Keratinocyte (primary cell): ENCODE results near the gene OGA. TPM values are rescaled to one million over a fixed set of nuclear protein-coding genes. Genes with fewer than 3 reads are reported as not detected.

ENCODE experiments used
- DNase-seq: peaks from one replicate; pipeline ENCODE4 v3.0.0-alpha.2; 2011; ENCODE audit warnings: low read depth, missing footprints, low spot score
- FAIRE-seq: peaks from 2 replicates; lab custom pipeline; 2011; peaks lifted over from hg19 to GRCh38; lab: Jason Lieb, UNC
- H2AFZ ChIP-seq: 2 replicates; pipeline ENCODE4 v1.6.0; 2012; ENCODE audit warnings: low read length, control low read depth, inconsistent platforms; ENCODE audit not compliant: control insufficient read depth
- H3K27ac ChIP-seq: 2 replicates; pipeline ENCODE4 v1.5.1; 2011; ENCODE audit warnings: low read length; ENCODE audit not compliant: control insufficient read depth, insufficient read depth
- H3K27me3 ChIP-seq: 3 replicates; pipeline ENCODE4 v1.6.0; 2011; ENCODE audit warnings: low read length; ENCODE audit not compliant: control insufficient read depth, insufficient read depth; ENCODE audit errors: extremely low read depth
- H3K36me3 ChIP-seq, 2 experiments: 2 replicates in 1 of 2; 3 replicates in 1 of 2; pipeline ENCODE4 v1.5.1; 2011; ENCODE audit warnings: low read length in 2 of 2, mild to moderate bottlenecking in 1 of 2; ENCODE audit not compliant: control insufficient read depth in 2 of 2, insufficient read depth in 2 of 2; ENCODE audit errors: extremely low read depth in 1 of 2
- H3K4me1 ChIP-seq: 3 replicates; pipeline ENCODE4 v1.5.1; 2011; ENCODE audit warnings: low read length; ENCODE audit not compliant: control insufficient read depth, insufficient read depth; ENCODE audit errors: extremely low read depth
- H3K4me2 ChIP-seq: 3 replicates; pipeline ENCODE4 v1.6.0; 2011; ENCODE audit warnings: low read depth, low read length; ENCODE audit not compliant: control insufficient read depth, insufficient read depth; ENCODE audit errors: extremely low read depth
- H3K4me3 ChIP-seq, 3 experiments: fragments of 200-600 bp in 1 of 3; sonication (generic) in 1 of 3; 2 replicates in 2 of 3; 3 replicates in 1 of 3; pipeline ENCODE4 v1.5.1; 2011 to 2016; ENCODE audit warnings: low read length in 3 of 3, mild to moderate bottlenecking in 3 of 3, control low read depth in 2 of 3, inconsistent platforms in 1 of 3, low read depth in 1 of 3, mixed read lengths in 1 of 3, mixed run types in 1 of 3, moderate library complexity in 1 of 3; ENCODE audit not compliant: control insufficient read depth in 2 of 3, insufficient read depth in 2 of 3; ENCODE audit errors: extremely low read depth in 1 of 3
- H3K79me2 ChIP-seq: 2 replicates; pipeline ENCODE4 v1.6.0; 2012; ENCODE audit warnings: low read length; ENCODE audit not compliant: control insufficient read depth, insufficient read depth
- H3K9ac ChIP-seq: 3 replicates; pipeline ENCODE4 v1.6.0; 2011; ENCODE audit warnings: low read length; ENCODE audit not compliant: control insufficient read depth, insufficient read depth; ENCODE audit errors: extremely low read depth
- H3K9me1 ChIP-seq: 3 replicates; pipeline ENCODE4 v1.6.0; 2011; ENCODE audit warnings: low read length; ENCODE audit not compliant: control insufficient read depth, insufficient read depth; ENCODE audit errors: extremely low read depth
- H3K9me3 ChIP-seq: 2 replicates; pipeline ENCODE4 v1.5.1; 2012; ENCODE audit warnings: low read depth, low read length; ENCODE audit not compliant: control insufficient read depth
- H4K20me1 ChIP-seq: 3 replicates; pipeline ENCODE4 v1.6.0; 2011; ENCODE audit warnings: low read length; ENCODE audit not compliant: control insufficient read depth, insufficient read depth; ENCODE audit errors: extremely low read depth
- EZH2 ChIP-seq: IDR thresholded peaks from one replicate; pipeline ENCODE4 v1.6.1; 2012; ENCODE audit warnings: inconsistent platforms, mild to moderate bottlenecking, low read length, moderate library complexity
- dilution Hi-C: fragments of 300-500 bp; cut with MboI; formaldehyde crosslinking; loops from one replicate; pipeline ENCODE4 v1.7.0; 2020; ENCODE audit warnings: low sequenced_read_pairs; ENCODE audit not compliant: extremely low pct_ligation_motif_present
- polyA plus RNA-seq, 5 experiments: library from polyadenylated mRNA; depleted of rRNA in 3 of 5; stranded (reverse) in 3 of 5; stranded (forward) in 1 of 5; unstranded in 1 of 5; fragments of >200 nt; gene quantifications; 1 replicate in 1 of 5; 2 replicates in 3 of 5; 3 replicates in 1 of 5; pipeline versions ENCODE4 v1.2.1 to v1.2.3, GENCODE V29; 2011 to 2012; ENCODE audit warnings: missing spikeins in 2 of 5, low read depth in 1 of 5, low replicate concordance in 1 of 5
- TF ChIP-seq, protein P1 (sequence below), 3 experiments: IDR thresholded peaks in 1 of 3; conservative IDR thresholded peaks in 1 of 3; optimal IDR thresholded peaks in 1 of 3; 2 replicates in 2 of 3; 3 replicates in 1 of 3; pipeline versions ENCODE3 to v1.5.1; 2011; ENCODE audit warnings: low read length in 3 of 3, mild to moderate bottlenecking in 3 of 3, moderate library complexity in 2 of 3, control low read depth in 1 of 3, inconsistent platforms in 1 of 3; ENCODE audit not compliant: insufficient read depth in 2 of 3; ENCODE audit errors: extremely low read depth in 1 of 3

The OGA gene
- polyA plus RNA-seq, 1 donor (not counting 4 experiments of a cell fraction or from before 2014, with no cell fraction given), result 104 TPM

DNA sequence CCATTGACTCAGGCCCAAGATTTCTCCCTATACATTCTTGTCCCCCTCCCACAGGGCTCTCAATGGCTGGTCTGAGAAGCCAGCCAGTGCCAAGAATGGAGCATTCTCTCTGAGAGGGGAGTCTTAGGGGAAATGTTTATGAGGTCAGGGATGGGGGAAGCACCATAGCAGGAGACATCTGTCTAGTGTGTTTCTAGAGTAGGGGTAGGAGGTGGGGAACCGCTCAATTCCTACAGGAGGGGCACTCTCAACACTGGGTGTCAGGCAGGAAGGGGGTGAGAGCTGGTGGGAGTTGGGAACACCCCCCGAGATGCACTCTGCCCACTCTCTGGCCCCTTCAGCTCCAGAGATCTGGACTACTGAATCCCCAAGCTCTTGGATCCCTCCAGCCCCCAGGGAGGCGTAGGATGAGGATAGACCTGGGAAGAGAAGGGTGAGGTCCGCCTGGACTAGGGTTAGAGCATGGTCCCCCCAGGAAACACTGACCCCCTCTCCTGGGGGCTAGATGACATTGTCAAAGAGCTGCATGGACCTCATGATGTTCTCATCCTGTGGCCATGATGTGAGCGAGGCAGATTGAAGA, 8.7 kb upstream of the OGA start:
- H3K79me2 ChIP-seq, result no peaks in the 10 kb centered on the region
- dilution Hi-C loops, result no loop called here
- no peak overlapping the region for H3K27ac ChIP-seq
- peaks cover 0 to 11% of the 10 kb centered on the region in 2 experiments for H3K36me3 ChIP-seq
- FAIRE-seq (no peak), DNase-seq (no peak)
- H3K27me3 ChIP-seq, result no peaks in the 10 kb centered on the region
- no peaks in the 10 kb centered on the region for H3K9me1 ChIP-seq
- H2AFZ ChIP-seq, result no peak overlapping the region
- H3K9ac ChIP-seq, result no peak overlapping the region
- no peaks in the 10 kb centered on the region for H3K9me3 ChIP-seq
- H3K4me2 ChIP-seq, result no peak overlapping the region
- peaks cover 20% of the 10 kb centered on the region for H3K4me1 ChIP-seq
- TF ChIP-seq, protein P1, sequence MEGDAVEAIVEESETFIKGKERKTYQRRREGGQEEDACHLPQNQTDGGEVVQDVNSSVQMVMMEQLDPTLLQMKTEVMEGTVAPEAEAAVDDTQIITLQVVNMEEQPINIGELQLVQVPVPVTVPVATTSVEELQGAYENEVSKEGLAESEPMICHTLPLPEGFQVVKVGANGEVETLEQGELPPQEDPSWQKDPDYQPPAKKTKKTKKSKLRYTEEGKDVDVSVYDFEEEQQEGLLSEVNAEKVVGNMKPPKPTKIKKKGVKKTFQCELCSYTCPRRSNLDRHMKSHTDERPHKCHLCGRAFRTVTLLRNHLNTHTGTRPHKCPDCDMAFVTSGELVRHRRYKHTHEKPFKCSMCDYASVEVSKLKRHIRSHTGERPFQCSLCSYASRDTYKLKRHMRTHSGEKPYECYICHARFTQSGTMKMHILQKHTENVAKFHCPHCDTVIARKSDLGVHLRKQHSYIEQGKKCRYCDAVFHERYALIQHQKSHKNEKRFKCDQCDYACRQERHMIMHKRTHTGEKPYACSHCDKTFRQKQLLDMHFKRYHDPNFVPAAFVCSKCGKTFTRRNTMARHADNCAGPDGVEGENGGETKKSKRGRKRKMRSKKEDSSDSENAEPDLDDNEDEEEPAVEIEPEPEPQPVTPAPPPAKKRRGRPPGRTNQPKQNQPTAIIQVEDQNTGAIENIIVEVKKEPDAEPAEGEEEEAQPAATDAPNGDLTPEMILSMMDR (optimal IDR thresholded peaks at IDR 0.05 in 1 of 3, IDR thresholded peaks at IDR 0.05 in 1 of 3, conservative IDR thresholded peaks at IDR 0.05 in 1 of 3; ENCODE audit: extremely low read depth in 1 of 3, insufficient read depth in 2 of 3, low read length in 3 of 3), result no peak
- TF ChIP-seq EZH2, result no peak
- H4K20me1 ChIP-seq, result no peaks in the 10 kb centered on the region
- no peak overlapping the region for H3K4me3 ChIP-seq

DNA sequence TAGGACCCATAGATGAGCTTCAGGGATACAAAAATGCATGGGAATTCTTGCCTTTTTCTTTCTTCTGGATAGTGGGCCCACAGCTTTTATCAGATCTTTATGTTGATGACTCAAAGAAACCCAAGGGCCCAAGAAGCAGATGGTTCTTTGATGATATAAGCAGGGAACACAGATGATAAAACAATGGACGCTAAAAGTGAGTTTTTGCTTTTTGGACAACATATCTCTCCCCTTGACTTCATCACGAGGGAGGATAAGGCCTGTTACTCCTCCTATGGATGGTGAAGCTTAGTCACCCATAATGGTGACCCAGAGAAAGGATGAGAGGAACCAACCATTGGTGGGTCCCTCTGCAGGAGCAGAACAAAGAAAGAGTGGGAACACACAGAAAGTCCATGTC, 6.5 kb upstream of the OGA start:
- TF ChIP-seq EZH2, result no peak
- TF ChIP-seq, protein P1 (optimal IDR thresholded peaks at IDR 0.05 in 1 of 3, IDR thresholded peaks at IDR 0.05 in 1 of 3, conservative IDR thresholded peaks at IDR 0.05 in 1 of 3; ENCODE audit: extremely low read depth in 1 of 3, insufficient read depth in 2 of 3, low read length in 3 of 3), result no peak
- Histone ChIP-seq H3K36me3 (peaks cover 0 to 11% of the 10 kb centered on the region in 2 experiments), H3K9me1 (no peaks in the 10 kb centered on the region), H3K4me2 (no peak overlapping the region), H3K27ac (no peak overlapping the region), H3K27me3 (no peaks in the 10 kb centered on the region), H3K9me3 (no peaks in the 10 kb centered on the region), H3K4me3 (no peak overlapping the region), H2AFZ (no peak overlapping the region), H3K9ac (no peak overlapping the region), H3K79me2 (no peaks in the 10 kb centered on the region), H3K4me1 (peaks cover 4% of the 10 kb centered on the region), H4K20me1 (no peaks in the 10 kb centered on the region)
- DNase-seq (no peak), FAIRE-seq (no peak)
- dilution Hi-C loops, result no loop called here
